HEK293 (cell line): ENCODE measurements around the gene ANXA2.
A peak's percentile ranks its signal among the peaks of the same experiment; 100 is the strongest.

ENCODE experiments used
- CTCF ChIA-PET: fragments of 350-600 bp; formaldehyde crosslinking; extraction: SDS; loops from one replicate; lab custom pipeline; 2021; ENCODE audit warnings: antibody characterized with exemption; lab: Yijun Ruan, JAX
- POLR2A ChIA-PET: fragments of 300-600 bp; formaldehyde crosslinking; extraction: SDS; loops from one replicate; lab custom pipeline; 2020; ENCODE audit warnings: antibody characterized with exemption, inconsistent platforms; lab: Yijun Ruan, JAX
- H3K27ac ChIP-seq: fragments of 200-500 bp; sonication (Bioruptor generic); 2 replicates; pipeline ENCODE4 v1.5.1; 2014; ENCODE audit warnings: low read depth, low read length, control low read depth, inconsistent platforms; ENCODE audit errors: extremely low read depth
- H3K36me3 ChIP-seq, 2 experiments: fragments of 200-500 bp in 1 of 2; sonication (Bioruptor generic) in 1 of 2; 1 replicate in 1 of 2; 2 replicates in 1 of 2; pipeline ENCODE4 v1.5.1; 2014 to 2017; ENCODE audit warnings: inconsistent platforms in 2 of 2, low read length in 2 of 2; ENCODE audit not compliant: control insufficient read depth in 2 of 2, insufficient read depth in 1 of 2
- H3K4me1 ChIP-seq: fragments of 200-500 bp; sonication (Bioruptor generic); 2 replicates; pipeline ENCODE4 v1.5.1; 2014; ENCODE audit warnings: mild to moderate bottlenecking, low read length, inconsistent platforms; ENCODE audit not compliant: control insufficient read depth, insufficient read depth
- H3K4me3 ChIP-seq: 2 replicates; pipeline ENCODE4 v1.5.1; 2011; ENCODE audit warnings: low read depth, mild to moderate bottlenecking, control low read depth, low read length, moderate library complexity
- H3K9me3 ChIP-seq: fragments of 200-500 bp; sonication (Bioruptor generic); 2 replicates; pipeline ENCODE4 v1.5.1; 2014; ENCODE audit warnings: low read depth, low read length, inconsistent platforms; ENCODE audit not compliant: control insufficient read depth, insufficient read depth
- FEZF1 ChIP-seq: fragments of 450-650 bp; formaldehyde crosslinking; IDR thresholded peaks from 2 replicates; pipeline ENCODE4 v1.5.1; 2016; ENCODE audit warnings: missing biosample characterization, missing genetic modification characterization
- OSR2 ChIP-seq: fragments of 450-650 bp; formaldehyde crosslinking; IDR thresholded peaks from 2 replicates; pipeline ENCODE4 v1.5.1; 2016; ENCODE audit warnings: missing biosample characterization, missing genetic modification characterization
- PRDM1 ChIP-seq: fragments of 450-650 bp; formaldehyde crosslinking; IDR thresholded peaks from 2 replicates; pipeline ENCODE4; 2016; ENCODE audit warnings: missing biosample characterization, missing genetic modification characterization
- SETDB1 ChIP-seq: IDR thresholded peaks from one replicate; pipeline ENCODE4 v1.6.1; 2017; ENCODE audit warnings: mild to moderate bottlenecking, low read length, moderate library complexity, mixed read lengths; ENCODE audit not compliant: insufficient read length
- SP2 ChIP-seq: fragments of 450-650 bp; formaldehyde crosslinking; IDR thresholded peaks from 2 replicates; pipeline ENCODE4 v1.5.1; 2016; ENCODE audit warnings: missing biosample characterization, missing genetic modification characterization
- ZBTB20 ChIP-seq: fragments of 450-650 bp; formaldehyde crosslinking; IDR thresholded peaks from 2 replicates; pipeline ENCODE4 v1.5.1; 2016; ENCODE audit warnings: missing biosample characterization, missing genetic modification characterization
- ZNF174 ChIP-seq: fragments of 450-650 bp; formaldehyde crosslinking; IDR thresholded peaks from 2 replicates; pipeline ENCODE4 v1.5.0; 2017; ENCODE audit warnings: missing biosample characterization, mild to moderate bottlenecking, missing genetic modification characterization
- ZNF221 ChIP-seq: fragments of 450-650 bp; formaldehyde crosslinking; IDR thresholded peaks from 2 replicates; pipeline ENCODE4 v1.5.1; 2017; ENCODE audit warnings: missing biosample characterization, missing genetic modification characterization, borderline replicate concordance
- ZNF266 ChIP-seq: fragments of 450-650 bp; formaldehyde crosslinking; IDR thresholded peaks from 2 replicates; pipeline ENCODE4 v1.5.1; 2016; ENCODE audit warnings: missing biosample characterization, missing genetic modification characterization, low read depth
- ZNF292 ChIP-seq: fragments of 450-650 bp; formaldehyde crosslinking; IDR thresholded peaks from 2 replicates; pipeline ENCODE4 v1.5.1; 2016; ENCODE audit warnings: low read depth, missing biosample characterization, missing genetic modification characterization, borderline replicate concordance
- ZNF324 ChIP-seq: fragments of 450-650 bp; formaldehyde crosslinking; IDR thresholded peaks from 2 replicates; pipeline ENCODE4 v1.5.1; 2016; ENCODE audit warnings: missing biosample characterization, missing genetic modification characterization
- ZNF335 ChIP-seq: fragments of 450-650 bp; formaldehyde crosslinking; conservative IDR thresholded peaks from 2 replicates; pipeline ENCODE4 v1.5.1; 2016; ENCODE audit warnings: missing biosample characterization, missing genetic modification characterization
- ZNF48 ChIP-seq: fragments of 450-650 bp; formaldehyde crosslinking; IDR thresholded peaks from 2 replicates; pipeline ENCODE4 v1.5.1; 2016; ENCODE audit warnings: missing biosample characterization, missing genetic modification characterization
- ZNF530 ChIP-seq: fragments of 450-650 bp; formaldehyde crosslinking; IDR thresholded peaks from 2 replicates; pipeline ENCODE4 v1.5.1; 2016; ENCODE audit warnings: low read depth, missing biosample characterization, missing genetic modification characterization
- ZNF549 ChIP-seq: fragments of 450-650 bp; IDR thresholded peaks from 2 replicates; pipeline ENCODE4 v1.5.1; 2018; ENCODE audit warnings: missing biosample characterization, missing genetic modification characterization, mild to moderate bottlenecking, inconsistent platforms, moderate library complexity
- ZNF677 ChIP-seq: fragments of 450-650 bp; IDR thresholded peaks from 2 replicates; pipeline ENCODE4 v1.5.0; 2018; ENCODE audit warnings: missing biosample characterization, mild to moderate bottlenecking, missing genetic modification characterization, moderate library complexity
- ZNF830 ChIP-seq: fragments of 450-650 bp; IDR thresholded peaks from 2 replicates; pipeline ENCODE4 v1.5.0; 2018; ENCODE audit warnings: missing biosample characterization, missing genetic modification characterization, low read depth, mild to moderate bottlenecking, moderate library complexity
- TF ChIP-seq, protein P1 (sequence below): fragments of 450-650 bp; formaldehyde crosslinking; IDR thresholded peaks from 2 replicates; pipeline ENCODE4 v1.5.1; 2016; ENCODE audit warnings: missing biosample characterization, missing genetic modification characterization
- TF ChIP-seq, protein P2 (sequence below): fragments of 450-650 bp; formaldehyde crosslinking; IDR thresholded peaks from 2 replicates; pipeline ENCODE4 v1.5.1; 2016; ENCODE audit warnings: missing biosample characterization, missing genetic modification characterization
- TF ChIP-seq, protein P3 (sequence below): fragments of 450-650 bp; formaldehyde crosslinking; IDR thresholded peaks from 2 replicates; pipeline ENCODE4 v1.5.1; 2017; ENCODE audit warnings: missing biosample characterization, missing genetic modification characterization
- TF ChIP-seq, protein P4 (sequence below): fragments of 450-650 bp; formaldehyde crosslinking; IDR thresholded peaks from 2 replicates; pipeline ENCODE4 v1.5.1; 2016; ENCODE audit warnings: missing biosample characterization, missing genetic modification characterization
- TF ChIP-seq, protein P5 (sequence below): fragments of 450-650 bp; IDR thresholded peaks from 2 replicates; pipeline ENCODE4 v1.5.1; 2018; ENCODE audit warnings: missing biosample characterization, missing genetic modification characterization

The ANXA2 gene

DNA sequence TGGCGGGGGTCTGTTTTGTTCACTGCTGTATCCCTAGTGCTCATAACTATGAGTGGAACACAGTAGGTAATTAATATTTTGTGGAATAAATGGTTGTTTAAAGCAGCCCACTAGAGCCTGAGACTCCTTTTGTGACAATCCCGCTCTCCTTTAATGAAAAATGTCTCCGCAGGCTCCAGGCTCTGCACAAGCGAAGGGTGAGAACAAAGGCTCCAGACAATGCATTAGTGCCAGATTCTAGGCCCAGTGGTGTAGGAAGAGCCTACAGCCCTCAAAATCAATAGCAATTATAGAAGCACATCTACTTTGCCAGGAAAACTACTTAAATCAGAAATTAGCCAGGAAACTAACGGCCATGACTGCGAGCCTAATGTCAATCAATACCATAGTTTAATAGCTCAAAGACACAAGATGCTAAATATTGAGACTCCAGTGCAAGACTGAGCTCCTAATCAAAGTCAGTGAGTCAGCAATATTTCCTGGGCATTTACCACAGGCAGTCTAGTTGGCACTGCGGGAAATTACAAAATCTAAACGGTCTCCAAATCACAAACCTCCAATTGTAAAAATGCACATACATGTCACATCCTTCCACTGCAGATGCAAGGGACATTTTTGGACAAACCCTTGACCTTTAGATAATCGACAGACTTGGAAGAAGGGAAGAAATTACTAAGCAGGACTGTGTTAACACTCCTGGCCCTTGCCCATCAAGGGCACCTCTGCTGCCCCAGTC, 2.3 kb downstream of the ANXA2 start:
- Histone ChIP-seq H3K4me1 (peaks cover 40% of the 10 kb centered on the region), H3K27ac (no peak overlapping the region), H3K9me3 (no peaks in the 10 kb centered on the region), H3K4me3 (no peak overlapping the region), H3K36me3 (peaks cover 0 to 30% of the 10 kb centered on the region in 2 experiments; a peak in 2 of 3 replicates)
- ChIA-PET POLR2A (no interaction called here), CTCF (interaction anchor here (0.7 kb wide), 1 partner anchor 799 kb away, joined by 3 read pairs; no protein-coding TSS in a partner anchor)
- TF ChIP-seq ZNF266 = no peak
- TF ChIP-seq, protein P1, sequence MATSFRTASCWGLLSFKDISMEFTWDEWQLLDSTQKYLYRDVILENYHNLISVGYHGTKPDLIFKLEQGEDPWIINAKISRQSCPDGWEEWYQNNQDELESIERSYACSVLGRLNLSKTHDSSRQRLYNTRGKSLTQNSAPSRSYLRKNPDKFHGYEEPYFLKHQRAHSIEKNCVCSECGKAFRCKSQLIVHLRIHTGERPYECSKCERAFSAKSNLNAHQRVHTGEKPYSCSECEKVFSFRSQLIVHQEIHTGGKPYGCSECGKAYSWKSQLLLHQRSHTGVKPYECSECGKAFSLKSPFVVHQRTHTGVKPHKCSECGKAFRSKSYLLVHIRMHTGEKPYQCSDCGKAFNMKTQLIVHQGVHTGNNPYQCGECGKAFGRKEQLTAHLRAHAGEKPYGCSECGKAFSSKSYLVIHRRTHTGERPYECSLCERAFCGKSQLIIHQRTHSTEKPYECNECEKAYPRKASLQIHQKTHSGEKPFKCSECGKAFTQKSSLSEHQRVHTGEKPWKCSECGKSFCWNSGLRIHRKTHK (tag by site-specific recombination) = no peak
- TF ChIP-seq, protein P2, sequence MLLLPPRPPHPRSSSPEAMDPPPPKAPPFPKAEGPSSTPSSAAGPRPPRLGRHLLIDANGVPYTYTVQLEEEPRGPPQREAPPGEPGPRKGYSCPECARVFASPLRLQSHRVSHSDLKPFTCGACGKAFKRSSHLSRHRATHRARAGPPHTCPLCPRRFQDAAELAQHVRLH (tag by site-specific recombination) = no peak
- TF ChIP-seq SETDB1 = no peak
- no peak for TF ChIP-seq ZNF677
- TF ChIP-seq ZNF48 = no peak
- TF ChIP-seq FEZF1 (tag by site-specific recombination) = no peak
- TF ChIP-seq ZNF530 = no peak
- TF ChIP-seq OSR2 (tag by site-specific recombination) = no peak
- no peak for TF ChIP-seq ZNF830
- TF ChIP-seq ZNF174 = no peak

DNA sequence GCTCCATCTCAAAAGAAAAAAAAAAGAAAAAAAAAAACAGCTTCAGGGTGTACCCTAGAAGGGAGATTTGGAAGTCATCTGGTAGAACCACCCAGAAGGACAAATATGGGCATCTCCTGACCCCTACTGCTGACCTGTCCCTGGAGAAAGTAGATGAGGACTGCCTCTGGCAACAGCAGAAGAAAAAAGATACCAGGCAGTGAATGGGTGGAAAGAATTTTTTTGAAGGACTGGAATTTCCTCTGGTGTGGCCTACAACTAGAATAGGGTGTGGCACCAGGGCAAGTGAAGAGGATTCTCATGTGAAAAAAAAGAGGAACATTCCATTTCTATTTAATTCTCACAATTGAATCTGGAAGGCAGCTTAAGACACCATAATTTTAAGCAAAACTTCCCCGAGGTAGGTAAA, 3.1 kb downstream of the ANXA2 start:
- Histone ChIP-seq H3K4me3 (no peak overlapping the region), H3K27ac (no peak overlapping the region), H3K9me3 (no peaks in the 10 kb centered on the region), H3K36me3 (peaks cover 0 to 33% of the 10 kb centered on the region in 2 experiments; a peak in 2 of 3 replicates), H3K4me1 (peaks cover 45% of the 10 kb centered on the region)
- POLR2A ChIA-PET = no interaction called here
- 0 out of 2 replicates have a peak, but pooled peaks have one; percentile 14 for TF ChIP-seq PRDM1
- TF ChIP-seq, protein P3, sequence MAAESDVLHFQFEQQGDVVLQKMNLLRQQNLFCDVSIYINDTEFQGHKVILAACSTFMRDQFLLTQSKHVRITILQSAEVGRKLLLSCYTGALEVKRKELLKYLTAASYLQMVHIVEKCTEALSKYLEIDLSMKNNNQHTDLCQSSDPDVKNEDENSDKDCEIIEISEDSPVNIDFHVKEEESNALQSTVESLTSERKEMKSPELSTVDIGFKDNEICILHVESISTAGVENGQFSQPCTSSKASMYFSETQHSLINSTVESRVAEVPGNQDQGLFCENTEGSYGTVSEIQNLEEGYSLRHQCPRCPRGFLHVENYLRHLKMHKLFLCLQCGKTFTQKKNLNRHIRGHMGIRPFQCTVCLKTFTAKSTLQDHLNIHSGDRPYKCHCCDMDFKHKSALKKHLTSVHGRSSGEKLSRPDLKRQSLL (tag by site-specific recombination) = no peak
- CTCF ChIA-PET = interaction anchor here (0.5 to 0.7 kb wide), 3 partner anchors 31 to 800 kb away, joined by 3 read pairs; no protein-coding TSS in a partner anchor

DNA sequence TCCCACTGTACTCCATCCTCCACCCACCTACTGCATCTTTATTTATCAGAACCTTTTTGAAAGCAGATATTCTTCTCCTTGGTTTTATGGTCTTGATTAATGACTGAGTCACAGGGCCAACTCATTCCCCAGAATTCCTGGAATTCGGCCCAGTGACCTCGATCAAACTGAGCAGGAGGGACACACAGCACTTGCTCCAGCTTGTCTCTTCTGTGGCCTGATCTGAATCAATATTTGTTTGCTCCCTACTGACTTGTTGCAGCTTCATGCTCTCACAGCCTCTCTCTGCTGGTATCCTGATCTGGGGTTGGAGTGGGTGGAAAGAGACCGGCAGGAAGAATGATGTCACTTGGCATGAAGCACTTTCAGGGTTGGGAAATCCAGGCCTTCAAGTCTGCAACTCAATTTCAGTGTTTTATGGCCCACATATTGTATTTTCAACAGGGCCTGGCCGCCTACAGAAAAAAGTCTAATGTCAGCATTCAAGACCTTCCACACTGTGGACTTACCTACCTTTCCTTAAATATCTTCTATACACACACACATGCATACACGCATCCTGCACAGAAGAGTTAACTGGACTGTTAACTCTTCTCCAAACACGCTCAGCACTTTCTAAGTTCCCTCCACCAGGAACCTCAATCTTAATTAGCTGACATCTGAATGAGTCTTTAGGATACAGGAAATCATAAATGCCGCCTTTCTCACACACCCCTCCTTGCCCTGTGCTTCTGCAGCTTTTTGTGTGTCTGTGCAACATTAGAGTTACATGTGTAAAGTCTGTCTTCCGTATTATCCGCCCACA, 4.6 kb downstream of the ANXA2 start:
- no peaks in the 10 kb centered on the region for H3K9me3 ChIP-seq
- peaks cover 49% of the 10 kb centered on the region for H3K4me1 ChIP-seq
- CTCF ChIA-PET = no interaction called here
- peaks cover 0 to 36% of the 10 kb centered on the region in 2 experiments; a peak in 2 of 3 replicates for H3K36me3 ChIP-seq
- POLR2A ChIA-PET = interaction anchor here (0.9 to 1.1 kb wide), 2 partner anchors 16 to 19 kb away, joined by 3 read pairs; no protein-coding TSS in a partner anchor
- H3K4me3 ChIP-seq = no peak overlapping the region
- H3K27ac ChIP-seq = peak overlapping the region; percentile 72
- TF ChIP-seq ZBTB20 (tag by site-specific recombination) (peak; percentile 85), ZNF549 (no peak), ZNF221 (no peak), ZNF292 (tag by site-specific recombination) (no peak), SP2 (tag by site-specific recombination) (no peak), ZNF335 (tag by site-specific recombination) (peak; percentile 41; the same call in 1 of the 2 replicates), ZNF324 (tag by site-specific recombination) (peak; percentile 38; the same call in 1 of the 2 replicates)
- TF ChIP-seq, protein P4, sequence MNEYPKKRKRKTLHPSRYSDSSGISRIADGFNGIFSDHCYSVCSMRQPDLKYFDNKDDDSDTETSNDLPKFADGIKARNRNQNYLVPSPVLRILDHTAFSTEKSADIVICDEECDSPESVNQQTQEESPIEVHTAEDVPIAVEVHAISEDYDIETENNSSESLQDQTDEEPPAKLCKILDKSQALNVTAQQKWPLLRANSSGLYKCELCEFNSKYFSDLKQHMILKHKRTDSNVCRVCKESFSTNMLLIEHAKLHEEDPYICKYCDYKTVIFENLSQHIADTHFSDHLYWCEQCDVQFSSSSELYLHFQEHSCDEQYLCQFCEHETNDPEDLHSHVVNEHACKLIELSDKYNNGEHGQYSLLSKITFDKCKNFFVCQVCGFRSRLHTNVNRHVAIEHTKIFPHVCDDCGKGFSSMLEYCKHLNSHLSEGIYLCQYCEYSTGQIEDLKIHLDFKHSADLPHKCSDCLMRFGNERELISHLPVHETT (tag by site-specific recombination) = no peak
- TF ChIP-seq, protein P1 (tag by site-specific recombination) = no peak
- TF ChIP-seq, protein P5, sequence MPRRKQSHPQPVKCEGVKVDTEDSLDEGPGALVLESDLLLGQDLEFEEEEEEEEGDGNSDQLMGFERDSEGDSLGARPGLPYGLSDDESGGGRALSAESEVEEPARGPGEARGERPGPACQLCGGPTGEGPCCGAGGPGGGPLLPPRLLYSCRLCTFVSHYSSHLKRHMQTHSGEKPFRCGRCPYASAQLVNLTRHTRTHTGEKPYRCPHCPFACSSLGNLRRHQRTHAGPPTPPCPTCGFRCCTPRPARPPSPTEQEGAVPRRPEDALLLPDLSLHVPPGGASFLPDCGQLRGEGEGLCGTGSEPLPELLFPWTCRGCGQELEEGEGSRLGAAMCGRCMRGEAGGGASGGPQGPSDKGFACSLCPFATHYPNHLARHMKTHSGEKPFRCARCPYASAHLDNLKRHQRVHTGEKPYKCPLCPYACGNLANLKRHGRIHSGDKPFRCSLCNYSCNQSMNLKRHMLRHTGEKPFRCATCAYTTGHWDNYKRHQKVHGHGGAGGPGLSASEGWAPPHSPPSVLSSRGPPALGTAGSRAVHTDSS (tag by site-specific recombination) = no peak
